NCI-H1436 treated with DMSO at 0.1 percent for 48 hours (cell line): ENCODE results near the gene CYP4F11.
"Not testable (repeated sequence)": the region's sequence is repeated elsewhere in the genome, so short reads cannot be mapped to it uniquely, and the experiment has no call there.

Experiments used
- DNase-seq: peaks from one replicate; lab custom pipeline; 2025; lab: John Stamatoyannopoulos, UW

The CYP4F11 gene

DNA sequence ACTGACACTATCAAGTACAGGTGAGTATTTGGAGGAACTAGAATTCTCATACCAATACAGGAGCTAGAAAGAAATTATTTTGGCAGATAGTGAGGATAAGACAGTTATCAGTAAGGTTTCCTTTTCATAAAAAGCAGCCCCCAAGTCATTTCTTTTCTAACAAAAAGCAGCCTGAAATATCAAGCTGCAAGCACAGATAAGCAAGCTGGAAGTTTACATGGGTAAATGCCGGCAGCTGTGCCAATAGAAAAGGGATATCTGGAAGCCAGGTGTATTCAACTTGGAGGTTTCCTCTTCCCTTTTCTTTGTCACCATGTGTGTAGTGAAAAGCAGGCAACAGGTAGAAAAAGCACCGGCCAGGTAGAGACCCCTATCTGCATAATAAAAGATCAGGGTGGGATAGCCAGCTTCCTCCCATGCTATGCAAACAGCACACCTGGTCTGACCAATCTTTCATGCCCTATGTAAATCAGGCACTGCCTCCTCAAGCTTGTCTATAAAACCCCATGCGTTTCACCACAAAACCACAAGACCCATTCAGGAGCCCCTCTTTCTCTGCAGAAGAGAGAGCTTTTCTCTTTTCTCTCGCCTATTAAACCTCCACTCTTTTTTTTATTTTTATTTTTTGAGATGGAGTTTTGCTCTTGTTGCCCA, 59.4 kb downstream of the CYP4F11 start:
- DNase-seq: no peak

GRCh38 chr19:15873771-15874170, 60.6 kb downstream of the CYP4F11 start:
- not testable (repeated sequence) for DNase-seq

DNA sequence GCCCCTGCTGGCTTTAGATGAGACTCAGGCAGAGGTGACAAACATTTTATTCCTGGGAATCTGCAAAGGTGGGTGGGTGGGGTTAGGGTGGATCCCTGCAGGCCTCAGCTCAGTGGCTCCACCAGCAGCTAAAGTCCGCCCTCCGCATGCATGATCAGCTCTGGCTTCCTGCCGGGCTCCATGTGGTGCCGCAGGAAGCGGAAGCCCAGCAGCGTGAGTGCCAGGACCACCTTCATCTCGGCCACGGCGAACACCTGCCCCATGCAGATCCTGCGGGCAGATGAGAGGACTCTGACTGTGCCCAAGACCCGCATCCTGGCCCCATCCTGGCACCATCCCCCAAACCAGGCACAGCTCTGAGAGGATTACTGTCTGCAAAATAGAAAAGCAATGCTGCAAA, 62.8 kb downstream of the CYP4F11 start:
- DNase-seq: no peak

DNA sequence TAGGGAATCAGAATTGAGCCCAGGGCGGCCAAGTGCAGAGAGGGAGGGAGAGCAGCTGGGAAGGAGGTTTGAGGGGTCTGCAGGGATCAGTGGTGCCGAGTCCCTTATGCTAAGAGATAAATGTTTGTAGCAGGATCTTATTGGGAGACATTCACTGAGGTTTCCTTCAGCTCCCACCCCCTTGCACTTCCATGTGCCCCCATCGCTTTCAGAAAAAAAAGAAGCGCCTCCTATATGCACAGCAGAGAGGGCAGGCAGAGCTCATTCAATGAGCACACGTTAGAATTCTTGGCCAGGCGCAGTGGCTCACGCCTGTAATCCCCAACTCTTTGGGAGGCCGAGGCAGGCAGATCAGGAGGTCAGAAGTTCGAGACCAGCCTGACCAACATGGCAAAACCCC, 64.5 kb downstream of the CYP4F11 start:
- no peak for DNase-seq

GRCh38 chr19:15869109-15869555, 65.2 kb downstream of the CYP4F11 start:
- DNase-seq: no peak

- DNase-seq: no peak
These were observed 67.7 kb downstream of the CYP4F11 start for GRCh38 chr19:15866636-15867035.

DNA sequence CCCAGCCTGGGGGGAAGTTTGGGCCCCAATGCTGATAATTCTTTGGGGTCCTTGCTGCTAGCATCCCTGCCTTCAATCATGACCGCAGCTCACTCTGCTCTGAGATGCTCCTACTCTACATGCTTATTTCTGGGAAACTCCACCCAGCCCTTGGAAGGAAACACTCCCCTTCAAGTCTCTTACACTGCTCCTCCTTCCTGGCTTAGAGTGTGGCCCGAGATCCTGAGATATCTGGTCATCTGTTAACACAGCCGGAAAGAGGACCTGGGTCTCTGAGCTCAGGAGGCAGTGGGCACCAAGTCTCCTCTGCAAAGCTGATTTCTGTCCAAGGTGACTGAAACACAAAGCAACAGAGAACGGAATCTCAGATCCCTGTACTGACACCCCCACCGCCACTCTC, 69.5 kb downstream of the CYP4F11 start:
- DNase-seq: no peak

DNA sequence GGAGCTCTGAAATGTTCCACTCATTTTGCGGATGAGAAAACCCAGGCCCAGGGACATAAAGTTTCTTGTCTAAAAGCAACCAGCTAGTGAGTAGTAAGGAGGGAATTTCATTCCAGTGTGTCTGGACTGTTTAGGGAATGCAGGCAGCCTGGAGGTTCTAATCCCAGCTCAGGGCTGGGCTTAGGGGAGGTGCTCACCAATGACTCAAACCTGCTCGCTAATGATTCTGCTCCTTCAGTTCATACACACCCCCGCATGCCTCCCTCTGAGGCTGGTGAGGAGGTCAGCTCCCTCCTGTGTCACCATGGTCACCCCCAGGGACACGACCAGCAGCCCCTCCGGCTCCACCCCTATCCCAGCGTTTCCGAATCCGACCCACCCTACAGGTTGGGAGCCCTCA, 71.1 kb downstream of the CYP4F11 start:
- DNase-seq: no peak

- DNase-seq: no peak
These were observed 71.9 kb downstream of the CYP4F11 start for GRCh38 chr19:15862444-15862843.
